T-cell (primary cell): ENCODE measurements around the gene HBZ. TPM values are rescaled to one million over a fixed set of nuclear protein-coding genes. Genes with fewer than 3 reads are reported as not detected.
"Not testable (repeated sequence)": the region's sequence is repeated elsewhere in the genome, so short reads cannot be mapped to it uniquely, and the experiment has no call there.

Experiments used
- ATAC-seq, 4 experiments: fragments of 200-7000 bp in 3 of 4; fragments of 150-1000 bp in 1 of 4; cut with Tn5 transposase; replicated peaks in 1 of 4; 1 replicate in 3 of 4; 2 replicates in 1 of 4; pipeline ENCODE4 v1.10.0; 2021; ENCODE audit warnings: moderate library complexity in 3 of 4, mild to moderate bottlenecking in 2 of 4, moderate number of reproducible peaks in 1 of 4
- CTCF ChIA-PET, 2 donors: fragments of 300-600 bp; sonication (Branson Sonifier 250); formaldehyde crosslinking; loops; one replicate each; lab custom pipeline; 2022; ENCODE audit warnings: antibody characterized with exemption in 2 of 2; lab: Charles Lee
- POLR2A ChIA-PET, 2 donors: fragments of 300-600 bp; sonication (Branson Sonifier 250); formaldehyde crosslinking; loops; one replicate each; lab custom pipeline; 2022; ENCODE audit warnings: antibody characterized with exemption in 2 of 2; lab: Charles Lee
- DNase-seq, 35 experiments: peaks; one replicate each; pipeline versions ENCODE4 v3.0.0 to v3.0.0-alpha.2; 2013 to 2023
- H3K27ac ChIP-seq: one replicate; pipeline ENCODE4 v1.5.1; 2013; ENCODE audit warnings: low read length
- H3K27me3 ChIP-seq, 2 experiments: replicated peaks in 1 of 2; 1 replicate in 1 of 2; 2 replicates in 1 of 2; pipeline versions ENCODE4 v1.6.1 to v1.7.0; 2013; ENCODE audit warnings: low read length in 1 of 2, mixed read lengths in 1 of 2; ENCODE audit not compliant: control insufficient read depth in 2 of 2, insufficient read depth in 2 of 2; ENCODE audit errors: extremely low read depth in 1 of 2
- H3K36me3 ChIP-seq, 2 donors: 1 replicate in 1 of 2; 2 replicates in 1 of 2; pipeline versions ENCODE4 v1.6.1 to v1.7.0; 2013; ENCODE audit warnings: low read length in 1 of 2; ENCODE audit not compliant: control insufficient read depth in 2 of 2, insufficient read depth in 1 of 2; ENCODE audit errors: extremely low read depth in 1 of 2
- H3K4me1 ChIP-seq, 2 experiments: 1 replicate in 1 of 2; 2 replicates in 1 of 2; pipeline versions ENCODE4 v1.6.1 to v1.7.0; 2013; ENCODE audit warnings: low read length in 2 of 2, mixed read lengths in 1 of 2; ENCODE audit not compliant: insufficient read depth in 2 of 2, control insufficient read depth in 1 of 2; ENCODE audit errors: extremely low read depth in 1 of 2
- H3K4me3 ChIP-seq, 2 donors: 1 replicate in 1 of 2; 2 replicates in 1 of 2; pipeline versions ENCODE4 v1.5.1 to v1.7.0; 2013; ENCODE audit warnings: mild to moderate bottlenecking in 2 of 2, low read length in 1 of 2, moderate library complexity in 1 of 2; ENCODE audit not compliant: control insufficient read depth in 1 of 2; ENCODE audit errors: extremely low read depth in 1 of 2
- H3K9me3 ChIP-seq: 2 replicates; pipeline ENCODE4 v1.7.0; 2013
- H3K27ac Mint-ChIP-seq, 2 donors: one replicate each; pipeline ENCODE4 v1.8.0; 2020 to 2021; ENCODE audit warnings: mild to moderate bottlenecking in 2 of 2, mixed read lengths in 2 of 2
- H3K27me3 Mint-ChIP-seq, 2 donors: one replicate each; pipeline ENCODE4 v1.8.0; 2021 to 2022; ENCODE audit warnings: mixed read lengths in 2 of 2
- H3K36me3 Mint-ChIP-seq: one replicate; pipeline ENCODE4 v1.8.0; 2021; ENCODE audit warnings: mixed read lengths
- H3K4me1 Mint-ChIP-seq, 3 donors: one replicate each; pipeline ENCODE4 v1.8.0; 2020 to 2022; ENCODE audit warnings: mixed read lengths in 3 of 3, mild to moderate bottlenecking in 1 of 3
- H3K4me3 Mint-ChIP-seq, 3 donors: one replicate each; pipeline ENCODE4 v1.8.0; 2020 to 2022; ENCODE audit warnings: mild to moderate bottlenecking in 3 of 3, mixed read lengths in 3 of 3, moderate library complexity in 3 of 3
- H3K9me3 Mint-ChIP-seq, 3 donors: one replicate each; pipeline ENCODE4 v1.8.0; 2020 to 2022; ENCODE audit warnings: mixed read lengths in 3 of 3
- WGBS: methylation state at CpG from one replicate; pipeline ENCODE4 v1.1.5; 2013; ENCODE audit warnings: missing lambda C conversion rate; ENCODE audit not compliant: insufficient coverage; 5-methylcytosine and 5-hydroxymethylcytosine counted together
- total RNA-seq, 35 experiments: library from RNA in 6 of 35; stranded (reverse) in 6 of 35; fragments of 120-200 nt in 1 of 35; gene quantifications; one replicate each; pipeline versions ENCODE4 v1.2.1 to v1.2.4 and lab custom pipeline; 2013 to 2026

HBZ gene
- total RNA-seq, 5 donors from 2014 or later (not counting 1 experiment from before 2014, with no cell fraction given) = 0.51 to 0.76 (median 0.59) TPM; not detected in 2

DNA sequence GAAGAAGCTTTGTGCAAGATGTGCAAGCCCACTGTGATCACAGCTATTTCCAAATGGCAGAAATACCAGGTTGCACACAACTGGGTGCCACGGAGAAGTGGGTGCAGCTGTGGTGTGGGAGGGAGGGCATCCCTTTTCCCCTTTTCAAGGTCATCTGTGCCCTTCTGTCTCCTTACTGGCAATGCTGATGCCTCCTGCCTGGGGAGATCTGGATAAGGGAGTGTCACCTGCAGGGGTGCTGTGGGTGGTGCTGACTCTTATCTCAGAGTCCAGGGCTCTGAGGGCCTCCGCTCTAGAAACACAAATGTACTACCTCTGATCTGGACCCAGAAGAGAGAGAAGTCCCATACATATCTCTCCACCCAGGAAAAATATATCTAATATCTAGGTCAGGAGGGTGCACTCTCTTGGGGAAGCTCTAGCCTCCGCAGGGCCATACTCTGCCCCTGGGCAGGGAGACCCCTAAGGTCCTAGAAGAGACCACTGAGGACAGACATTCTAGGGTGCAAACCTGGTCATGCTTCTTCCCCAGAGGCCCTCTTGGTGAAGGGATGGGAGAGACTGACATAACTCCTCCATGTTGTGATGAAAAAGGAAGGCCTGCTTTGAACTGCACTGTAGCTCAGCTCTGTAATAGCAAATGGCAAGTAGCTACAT lies 32.5 kb upstream of the HBZ start:
- peaks cover 0 to 33% of the 10 kb centered on the region in 2 experiments for H3K4me1 ChIP-seq
- peaks cover 13 to 27% of the 10 kb centered on the region in 2 donors for H3K36me3 ChIP-seq
- ChIA-PET CTCF (interaction anchor here in 1 of 2 donors (0.6 to 0.8 kb wide), 2 partner anchors 13 to 242 kb away, joined by 3 read pairs; no protein-coding TSS in a partner anchor), POLR2A (interaction anchor here (0.5 to 0.6 kb wide), 2 partner anchors 12 to 38 kb away, joined by 3 to 4 read pairs; no protein-coding TSS in a partner anchor)
- Mint-ChIP-seq H3K9me3 (no peaks in the 10 kb centered on the region), H3K4me1 (peaks cover 4 to 5% (median 4%) of the 10 kb centered on the region in 3 donors), H3K27ac (no peak overlapping the region), H3K36me3 (peaks cover 19% of the 10 kb centered on the region), H3K4me3 (no peak overlapping the region), H3K27me3 (no peaks in the 10 kb centered on the region)
- DNase-seq (no peak), ATAC-seq (no peak)
- H3K27me3 ChIP-seq = no peaks in the 10 kb centered on the region
- no peak overlapping the region for H3K27ac ChIP-seq
- no CpG with 5 or more reads among the region's 3 CpGs for WGBS
- H3K9me3 ChIP-seq = no peaks in the 10 kb centered on the region
- no peak overlapping the region for H3K4me3 ChIP-seq

GRCh38 chr16:120756-121155 lies 31.7 kb upstream of the HBZ start:
- CTCF ChIA-PET = no interaction called here
- Histone ChIP-seq H3K27ac (no peak overlapping the region), H3K4me3 (no peak overlapping the region), H3K36me3 (peaks cover 13 to 24% of the 10 kb centered on the region in 2 donors), H3K4me1 (peaks cover 0 to 41% of the 10 kb centered on the region in 2 experiments), H3K9me3 (no peaks in the 10 kb centered on the region), H3K27me3 (no peaks in the 10 kb centered on the region)
- Mint-ChIP-seq H3K27ac (no peak overlapping the region), H3K36me3 (peaks cover 15% of the 10 kb centered on the region), H3K4me3 (no peak overlapping the region), H3K27me3 (no peaks in the 10 kb centered on the region), H3K9me3 (no peaks in the 10 kb centered on the region), H3K4me1 (peaks cover 4 to 7% (median 5%) of the 10 kb centered on the region in 3 donors)
- POLR2A ChIA-PET = interaction anchor here in 1 of 2 donors (0.5 kb wide), 1 partner anchor 37 kb away, joined by 4 read pairs; no protein-coding TSS in a partner anchor
- DNase-seq (no peak), ATAC-seq (no peak)
- no CpG with 5 or more reads among the region's 2 CpGs for WGBS

DNA sequence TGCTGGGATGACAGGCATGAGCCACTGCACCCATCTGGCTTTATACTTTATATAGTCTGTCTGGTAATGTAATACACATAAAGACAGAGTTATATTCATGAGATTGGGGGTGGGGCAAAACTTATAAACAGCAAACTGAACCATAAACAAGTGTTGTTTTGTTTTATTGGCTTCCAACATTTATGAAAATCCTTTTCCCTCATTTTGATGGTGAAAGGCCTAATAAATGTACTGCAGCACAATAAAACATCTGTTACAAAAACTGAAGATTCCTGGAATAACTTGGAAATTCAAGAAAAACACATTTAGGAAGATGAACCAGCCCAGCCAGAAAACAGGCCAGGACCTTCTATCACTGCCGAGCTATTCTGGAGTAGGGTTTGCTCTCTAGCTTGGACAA lies 30.1 kb upstream of the HBZ start:
- Mint-ChIP-seq H3K4me3 (no peak overlapping the region), H3K27ac (no peak overlapping the region), H3K9me3 (no peaks in the 10 kb centered on the region), H3K36me3 (peaks cover 10% of the 10 kb centered on the region), H3K27me3 (no peaks in the 10 kb centered on the region), H3K4me1 (peaks cover 5 to 8% (median 5%) of the 10 kb centered on the region in 3 donors)
- no peaks in the 10 kb centered on the region for H3K27me3 ChIP-seq
- ATAC-seq (no peak), DNase-seq (no peak)
- peaks cover 9 to 11% of the 10 kb centered on the region in 2 donors for H3K36me3 ChIP-seq
- H3K9me3 ChIP-seq = no peaks in the 10 kb centered on the region
- CTCF ChIA-PET = no interaction called here
- H3K4me3 ChIP-seq = no peak overlapping the region
- POLR2A ChIA-PET = interaction anchor here in 1 of 2 donors (0.5 kb wide), 1 partner anchor 100 kb away, joined by 6 read pairs; no protein-coding TSS in a partner anchor
- peaks cover 0 to 43% of the 10 kb centered on the region in 2 experiments for H3K4me1 ChIP-seq
- no CpG with 5 or more reads among the region's 1 CpG for WGBS
- peak overlapping the region; percentile 80 for H3K27ac ChIP-seq

DNA sequence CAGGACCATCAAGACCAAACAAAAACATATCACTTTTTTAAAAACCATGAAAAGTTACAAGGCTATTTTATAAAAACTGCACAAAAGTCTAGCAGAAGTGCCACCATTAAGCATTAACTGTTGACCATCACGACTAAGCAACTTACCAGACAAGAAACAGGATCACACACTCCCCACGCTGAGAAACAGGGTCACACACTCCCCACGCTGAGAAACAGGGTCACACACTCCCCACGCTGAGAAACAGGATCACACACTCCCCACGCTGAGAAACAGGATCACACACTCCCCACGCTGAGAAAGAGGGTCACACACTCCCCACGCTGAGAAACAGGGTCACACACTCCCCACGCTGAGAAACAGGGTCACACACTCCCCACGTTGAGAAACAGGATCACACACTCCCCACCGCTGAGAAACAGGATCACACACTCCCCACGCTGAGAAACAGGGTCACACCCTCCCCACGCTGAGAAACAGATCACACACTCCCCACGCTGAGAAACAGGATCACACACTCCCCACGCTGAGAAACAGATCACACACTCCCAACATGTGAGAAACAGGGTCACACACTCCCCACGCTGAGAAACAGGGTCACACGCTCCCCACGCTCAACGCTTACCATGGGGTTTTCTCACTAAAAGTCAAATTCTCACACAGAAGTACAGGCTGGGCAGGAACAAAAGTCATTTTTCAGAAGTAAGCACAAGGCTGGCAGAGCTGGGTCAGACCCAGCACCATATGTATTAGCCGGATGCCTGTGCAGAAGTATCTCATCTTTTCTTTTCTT lies 28.7 kb upstream of the HBZ start:
- H3K27me3 Mint-ChIP-seq = not testable (repeated sequence)

DNA sequence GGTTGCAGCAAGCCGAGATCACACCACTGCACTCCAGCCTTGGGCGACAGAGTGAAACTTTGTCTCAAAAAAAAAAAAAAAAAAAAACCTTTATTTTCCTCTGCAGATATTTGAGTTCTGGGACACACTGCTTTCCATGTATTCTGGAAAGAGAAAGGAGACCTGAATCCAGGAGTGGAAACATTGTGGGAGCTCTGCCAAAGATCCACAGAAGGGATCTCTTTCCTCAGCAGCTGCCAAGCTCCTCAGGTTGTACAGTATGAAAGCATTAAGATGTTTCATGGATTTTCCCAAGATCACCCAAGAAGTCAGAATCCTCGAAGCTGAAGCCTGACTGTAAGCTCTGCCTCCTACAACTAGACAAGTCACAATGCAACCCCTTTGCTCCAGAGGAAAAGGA lies 27.4 kb upstream of the HBZ start:
- ChIA-PET POLR2A (no interaction called here), CTCF (no interaction called here)
- ATAC-seq = no peak
- Mint-ChIP-seq H3K9me3 (no peaks in the 10 kb centered on the region), H3K27ac (no peak overlapping the region), H3K27me3 (no peaks in the 10 kb centered on the region), H3K4me1 (peaks cover 9 to 16% (median 15%) of the 10 kb centered on the region in 3 donors), H3K4me3 (no peak overlapping the region), H3K36me3 (peaks cover 15% of the 10 kb centered on the region)
- Histone ChIP-seq H3K27me3 (no peaks in the 10 kb centered on the region), H3K27ac (peak overlapping the region; percentile 82), H3K4me3 (no peak overlapping the region), H3K4me1 (peaks cover 6 to 47% of the 10 kb centered on the region in 2 experiments), H3K9me3 (no peaks in the 10 kb centered on the region), H3K36me3 (peaks cover 7% of the 10 kb centered on the region in 2 donors)
- no CpG with 5 or more reads among the region's 3 CpGs for WGBS
- no peak for DNase-seq

More for the DNA sequence above, 28.7 kb upstream of the HBZ start:
- H3K27me3 ChIP-seq, POLR2A ChIA-PET, H3K9me3 ChIP-seq, H3K9me3 Mint-ChIP-seq, H3K27ac Mint-ChIP-seq, ATAC-seq, H3K4me3 ChIP-seq, H3K4me3 Mint-ChIP-seq, CTCF ChIA-PET, H3K36me3 ChIP-seq, H3K4me1 Mint-ChIP-seq: not testable (repeated sequence)
- H3K4me1 ChIP-seq = peaks cover 0 to 36% of the 10 kb centered on the region in 2 experiments
- peak in 9 of 35 experiments; percentile 4 to 60 (median 12) for DNase-seq
- peaks cover 10% of the 10 kb centered on the region for H3K36me3 Mint-ChIP-seq
- peak overlapping the region; percentile 82 for H3K27ac ChIP-seq
- 41% methylated on average over 8 of the region's 19 CpGs for WGBS

DNA sequence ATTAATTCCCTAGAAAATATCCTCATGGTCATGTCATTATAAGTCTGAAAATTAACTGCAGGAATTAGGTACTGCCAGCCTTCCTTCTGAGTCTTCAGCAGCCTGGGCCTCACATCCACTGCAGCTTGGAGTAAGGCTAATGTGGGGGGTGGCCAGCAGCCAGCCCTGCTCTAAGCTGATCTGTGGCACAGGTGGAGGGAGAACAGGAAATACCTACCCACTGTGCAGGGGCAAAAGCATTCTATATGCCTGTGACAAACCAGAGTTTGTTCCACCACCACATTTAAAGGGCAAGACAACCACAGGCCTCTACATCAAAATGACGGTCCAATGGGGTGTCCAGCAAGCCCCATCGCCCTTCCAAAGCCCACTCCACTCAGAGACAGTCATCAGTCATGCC lies 23.4 kb upstream of the HBZ start:
- H3K4me1 Mint-ChIP-seq = peaks cover 24 to 29% (median 25%) of the 10 kb centered on the region in 3 donors
- ChIA-PET CTCF (no interaction called here), POLR2A (no interaction called here)
- H3K27me3 Mint-ChIP-seq = no peaks in the 10 kb centered on the region
- DNase-seq (no peak), ATAC-seq (no peak)
- H3K4me1 ChIP-seq = peaks cover 6 to 32% of the 10 kb centered on the region in 2 experiments
- 58% methylated on average over 2 of the region's 2 CpGs for WGBS
- H3K36me3 Mint-ChIP-seq = peaks cover 9% of the 10 kb centered on the region
- no peaks in the 10 kb centered on the region for H3K36me3 ChIP-seq
- H3K27ac Mint-ChIP-seq = no peak overlapping the region
- no peak overlapping the region for H3K4me3 ChIP-seq
- no peaks in the 10 kb centered on the region for H3K9me3 ChIP-seq
- H3K4me3 Mint-ChIP-seq = no peak overlapping the region
- H3K27ac ChIP-seq = no peak overlapping the region
- H3K27me3 ChIP-seq = no peaks in the 10 kb centered on the region
- no peaks in the 10 kb centered on the region for H3K9me3 Mint-ChIP-seq
